CD14-positive monocyte (primary cell): Measurements from ENCODE around the gene CYP4F2. TPM values are rescaled to one million over a fixed set of nuclear protein-coding genes. Genes with fewer than 3 reads are reported as not detected.
"Not testable (repeated sequence)": the region's sequence is repeated elsewhere in the genome, so short reads cannot be mapped to it uniquely, and the experiment has no call there.

Experiments used
- DNase-seq, 3 donors: peaks; one replicate each; pipeline ENCODE4 v3.0.0-alpha.2; 2011 to 2022
- H2AFZ ChIP-seq: 2 replicates; pipeline ENCODE4 v1.6.0; 2012; ENCODE audit warnings: mild to moderate bottlenecking, low read depth, low read length, inconsistent platforms; ENCODE audit not compliant: insufficient read depth, poor library complexity, severe bottlenecking
- H3K27ac ChIP-seq, 2 donors: 1 replicate in 1 of 2; 2 replicates in 1 of 2; pipeline ENCODE4 v1.5.1; 2012 to 2013; ENCODE audit warnings: low read length in 2 of 2, control low read depth in 1 of 2, inconsistent platforms in 1 of 2, low read depth in 1 of 2, mild to moderate bottlenecking in 1 of 2
- H3K27me3 ChIP-seq, 2 donors: one replicate each; pipeline versions ENCODE4 v1.6.0 to v1.6.1; 2011 to 2013; ENCODE audit warnings: low read length in 2 of 2; ENCODE audit not compliant: control insufficient read depth in 2 of 2, insufficient read depth in 2 of 2
- H3K36me3 ChIP-seq, 2 donors: replicated peaks in 1 of 2; 1 replicate in 1 of 2; 2 replicates in 1 of 2; pipeline versions ENCODE4 v1.5.1 to v1.6.1; 2012 to 2013; ENCODE audit warnings: low read length in 2 of 2, control low read depth in 1 of 2, inconsistent platforms in 1 of 2, mild to moderate bottlenecking in 1 of 2; ENCODE audit not compliant: insufficient read depth in 2 of 2, control insufficient read depth in 1 of 2
- H3K4me1 ChIP-seq, 2 donors: 1 replicate in 1 of 2; 2 replicates in 1 of 2; pipeline versions ENCODE4 v1.5.1 to v1.6.1; 2012 to 2013; ENCODE audit warnings: low read length in 2 of 2, control low read depth in 1 of 2, inconsistent platforms in 1 of 2, mild to moderate bottlenecking in 1 of 2, moderate library complexity in 1 of 2; ENCODE audit not compliant: insufficient read depth in 2 of 2, control insufficient read depth in 1 of 2
- H3K4me2 ChIP-seq: replicated peaks from 2 replicates; pipeline ENCODE3; 2012; ENCODE audit warnings: low read length, moderate library complexity, mild to moderate bottlenecking; ENCODE audit not compliant: poor library complexity, severe bottlenecking; ENCODE audit errors: extremely low read depth
- H3K4me3 ChIP-seq, 3 experiments: fragments of 200-600 bp in 1 of 3; sonication (generic) in 1 of 3; replicated peaks in 1 of 3; 1 replicate in 2 of 3; 2 replicates in 1 of 3; pipeline ENCODE4 v1.5.1; 2011 to 2013; ENCODE audit warnings: low read length in 3 of 3, mild to moderate bottlenecking in 3 of 3, control low read depth in 2 of 3, low read depth in 2 of 3, inconsistent platforms in 1 of 3, moderate library complexity in 1 of 3
- H3K79me2 ChIP-seq: 2 replicates; pipeline ENCODE4 v1.6.0; 2012; ENCODE audit warnings: mild to moderate bottlenecking, control low read depth, inconsistent platforms, low read length, moderate library complexity; ENCODE audit not compliant: insufficient read depth
- H3K9ac ChIP-seq: 2 replicates; pipeline ENCODE4 v1.6.0; 2017; ENCODE audit warnings: low read length, mild to moderate bottlenecking; ENCODE audit not compliant: insufficient read depth, poor library complexity, severe bottlenecking
- H3K9me3 ChIP-seq, 2 donors: replicated peaks in 1 of 2; 1 replicate in 1 of 2; 2 replicates in 1 of 2; pipeline versions ENCODE4 v1.5.1 to v1.6.1; 2012 to 2013; ENCODE audit warnings: low read length in 2 of 2, control low read depth in 1 of 2; ENCODE audit not compliant: control insufficient read depth in 1 of 2, insufficient read depth in 1 of 2
- H4K20me1 ChIP-seq: 2 replicates; pipeline ENCODE4 v1.6.0; 2012; ENCODE audit warnings: mild to moderate bottlenecking, low read length, control low read depth, moderate library complexity; ENCODE audit not compliant: insufficient read depth
- H3K27ac Mint-ChIP-seq, 7 donors: one replicate each; pipeline ENCODE4 v1.8.0; 2020; ENCODE audit warnings: mild to moderate bottlenecking in 7 of 7, mixed read lengths in 7 of 7, moderate library complexity in 6 of 7, inconsistent platforms in 2 of 7
- H3K27me3 Mint-ChIP-seq, 3 donors: one replicate each; pipeline ENCODE4 v1.8.0; 2021 to 2022; ENCODE audit warnings: low read depth in 3 of 3, mild to moderate bottlenecking in 3 of 3, mixed read lengths in 3 of 3, moderate library complexity in 3 of 3, inconsistent platforms in 1 of 3
- H3K36me3 Mint-ChIP-seq, 2 donors: one replicate each; pipeline ENCODE4 v1.8.0; 2020; ENCODE audit warnings: mixed read lengths in 2 of 2, inconsistent platforms in 1 of 2, mild to moderate bottlenecking in 1 of 2
- H3K4me1 Mint-ChIP-seq: one replicate; pipeline ENCODE4 v1.8.0; 2020; ENCODE audit warnings: mild to moderate bottlenecking, mixed read lengths
- H3K4me3 Mint-ChIP-seq, 2 donors: one replicate each; pipeline ENCODE4 v1.8.0; 2020; ENCODE audit warnings: mild to moderate bottlenecking in 2 of 2, mixed read lengths in 2 of 2, moderate library complexity in 1 of 2
- H3K9me3 Mint-ChIP-seq, 7 donors: one replicate each; pipeline ENCODE4 v1.8.0; 2020 to 2022; ENCODE audit warnings: mixed read lengths in 7 of 7, mild to moderate bottlenecking in 6 of 7, moderate library complexity in 6 of 7, inconsistent platforms in 2 of 7
- WGBS: methylation state at CpG from one replicate; pipeline ENCODE4 v1.1.5; 2013; ENCODE audit warnings: missing lambda C conversion rate; ENCODE audit not compliant: insufficient coverage; 5-methylcytosine and 5-hydroxymethylcytosine counted together
- intact Hi-C, 2 donors: fragments of 100-400 bp; cut with micrococcal nuclease; formaldehyde crosslinking; loops; one replicate each; pipeline versions ENCODE4 v1.15.0 to v1.15.1; 2023
- polyA plus RNA-seq, 3 donors: library from polyadenylated mRNA; depleted of rRNA in 1 of 3; unstranded in 2 of 3; stranded (reverse) in 1 of 3; fragments of 300-500 nt in 2 of 3; fragments of >200 nt in 1 of 3; fragmentation: Illumina TruSeq in 2 of 3; gene quantifications; 1 replicate in 2 of 3; 2 replicates in 1 of 3; pipeline ENCODE4 v1.2.3, GENCODE V29; 2012 to 2021
- TF ChIP-seq, protein P1 (sequence below): fragments of 200-600 bp; IDR thresholded peaks from one replicate; pipeline ENCODE4 v1.8.0; 2022; ENCODE audit warnings: antibody characterized with exemption, mild to moderate bottlenecking

CYP4F2 gene
- polyA plus RNA-seq, 3 donors, result not detected

DNA sequence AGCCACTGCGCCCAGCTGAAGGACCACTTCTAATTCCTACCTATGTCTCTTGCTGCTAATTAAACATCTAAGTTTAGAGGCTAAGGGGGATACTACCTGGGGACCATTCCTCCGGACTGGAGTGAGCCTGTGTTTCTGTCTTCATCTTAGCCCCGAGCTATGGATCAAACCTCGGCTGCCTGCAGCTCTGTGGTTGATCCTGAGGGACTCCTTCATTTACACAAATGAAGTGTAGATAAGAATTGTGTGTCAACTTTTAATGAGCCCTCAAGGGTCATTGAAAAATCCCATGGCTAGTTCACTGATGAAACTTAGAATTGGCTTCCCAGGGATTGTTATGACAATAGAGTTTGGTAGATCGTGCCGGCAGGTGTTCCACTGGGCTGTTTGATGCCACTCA is 51.0 kb downstream of the CYP4F2 start:
- WGBS, result 97% methylated on average over 5 of the region's 6 CpGs
- H3K36me3 ChIP-seq, result no peaks in the 10 kb centered on the region
- TF ChIP-seq, protein P1, sequence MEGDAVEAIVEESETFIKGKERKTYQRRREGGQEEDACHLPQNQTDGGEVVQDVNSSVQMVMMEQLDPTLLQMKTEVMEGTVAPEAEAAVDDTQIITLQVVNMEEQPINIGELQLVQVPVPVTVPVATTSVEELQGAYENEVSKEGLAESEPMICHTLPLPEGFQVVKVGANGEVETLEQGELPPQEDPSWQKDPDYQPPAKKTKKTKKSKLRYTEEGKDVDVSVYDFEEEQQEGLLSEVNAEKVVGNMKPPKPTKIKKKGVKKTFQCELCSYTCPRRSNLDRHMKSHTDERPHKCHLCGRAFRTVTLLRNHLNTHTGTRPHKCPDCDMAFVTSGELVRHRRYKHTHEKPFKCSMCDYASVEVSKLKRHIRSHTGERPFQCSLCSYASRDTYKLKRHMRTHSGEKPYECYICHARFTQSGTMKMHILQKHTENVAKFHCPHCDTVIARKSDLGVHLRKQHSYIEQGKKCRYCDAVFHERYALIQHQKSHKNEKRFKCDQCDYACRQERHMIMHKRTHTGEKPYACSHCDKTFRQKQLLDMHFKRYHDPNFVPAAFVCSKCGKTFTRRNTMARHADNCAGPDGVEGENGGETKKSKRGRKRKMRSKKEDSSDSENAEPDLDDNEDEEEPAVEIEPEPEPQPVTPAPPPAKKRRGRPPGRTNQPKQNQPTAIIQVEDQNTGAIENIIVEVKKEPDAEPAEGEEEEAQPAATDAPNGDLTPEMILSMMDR, result no peak
- H3K4me3 ChIP-seq, result no peak overlapping the region
- H3K9me3 ChIP-seq, result no peaks in the 10 kb centered on the region
- peaks cover 0 to 5% (median 3%) of the 10 kb centered on the region in 3 donors for H3K27me3 Mint-ChIP-seq
- no peaks in the 10 kb centered on the region for H3K27me3 ChIP-seq
- H3K9ac ChIP-seq, result no peak overlapping the region
- H3K4me3 Mint-ChIP-seq, result no peak overlapping the region
- intact Hi-C loops, result no loop called here
- H3K79me2 ChIP-seq, result no peaks in the 10 kb centered on the region
- H3K9me3 Mint-ChIP-seq, result peaks cover 0 to 11% (median 4%) of the 10 kb centered on the region in 7 donors
- no peak overlapping the region for H3K4me2 ChIP-seq
- H3K36me3 Mint-ChIP-seq, result no peaks in the 10 kb centered on the region
- H3K4me1 Mint-ChIP-seq, result peaks cover 5% of the 10 kb centered on the region
- no peaks in the 10 kb centered on the region for H3K4me1 ChIP-seq
- H4K20me1 ChIP-seq, result no peaks in the 10 kb centered on the region
- H3K27ac ChIP-seq, result no peak overlapping the region
- no peak overlapping the region for H2AFZ ChIP-seq
- H3K27ac Mint-ChIP-seq, result no peak overlapping the region
- DNase-seq, result no peak

DNA sequence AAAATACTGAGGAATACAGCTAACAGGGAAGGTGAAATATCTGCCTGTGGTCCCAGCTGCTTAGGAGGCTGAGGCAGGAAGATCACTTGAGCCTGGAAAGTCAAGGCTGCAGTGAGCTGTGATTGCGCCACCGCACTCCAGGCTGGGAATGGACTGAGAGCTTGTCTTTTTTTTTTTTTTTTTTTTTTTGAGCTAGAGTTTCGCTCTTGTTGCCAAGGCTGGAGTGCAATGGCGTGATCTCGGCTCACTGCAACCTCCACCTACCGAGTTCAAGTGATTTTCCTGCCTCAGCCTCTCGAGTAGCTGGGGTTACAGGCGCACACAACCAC is 54.0 kb downstream of the CYP4F2 start:
- H3K4me3 ChIP-seq, H3K27me3 ChIP-seq, H4K20me1 ChIP-seq, H3K4me1 Mint-ChIP-seq, H3K4me3 Mint-ChIP-seq, H3K9ac ChIP-seq, H3K4me1 ChIP-seq, H3K27ac Mint-ChIP-seq, DNase-seq, intact Hi-C loops, H3K36me3 Mint-ChIP-seq, H3K9me3 ChIP-seq, H3K27me3 Mint-ChIP-seq, H3K79me2 ChIP-seq, H3K27ac ChIP-seq, H3K9me3 Mint-ChIP-seq, H3K36me3 ChIP-seq, H3K4me2 ChIP-seq, H2AFZ ChIP-seq: not testable (repeated sequence)
- 80% methylated on average over 1 of the region's 8 CpGs for WGBS
